HG03432 (cell line): ENCODE measurements around the gene KRT84.

Experiments
- ATAC-seq: cut with Tn5 transposase; IDR thresholded peaks from one replicate; pipeline ENCODE4 v1.9.1; 2021; ENCODE audit warnings: mild to moderate bottlenecking, moderate library complexity; ENCODE audit not compliant: unreplicated experiment

Gene KRT84

GRCh38 chr12:52385226-52385702 is at the start of gene KRT84:
Gene KRT84, minus strand, starts transcription at chr12:52385652. Its CDS starts 67 bp downstream, at chr12:52385585.
- ATAC-seq: no peak

DNA sequence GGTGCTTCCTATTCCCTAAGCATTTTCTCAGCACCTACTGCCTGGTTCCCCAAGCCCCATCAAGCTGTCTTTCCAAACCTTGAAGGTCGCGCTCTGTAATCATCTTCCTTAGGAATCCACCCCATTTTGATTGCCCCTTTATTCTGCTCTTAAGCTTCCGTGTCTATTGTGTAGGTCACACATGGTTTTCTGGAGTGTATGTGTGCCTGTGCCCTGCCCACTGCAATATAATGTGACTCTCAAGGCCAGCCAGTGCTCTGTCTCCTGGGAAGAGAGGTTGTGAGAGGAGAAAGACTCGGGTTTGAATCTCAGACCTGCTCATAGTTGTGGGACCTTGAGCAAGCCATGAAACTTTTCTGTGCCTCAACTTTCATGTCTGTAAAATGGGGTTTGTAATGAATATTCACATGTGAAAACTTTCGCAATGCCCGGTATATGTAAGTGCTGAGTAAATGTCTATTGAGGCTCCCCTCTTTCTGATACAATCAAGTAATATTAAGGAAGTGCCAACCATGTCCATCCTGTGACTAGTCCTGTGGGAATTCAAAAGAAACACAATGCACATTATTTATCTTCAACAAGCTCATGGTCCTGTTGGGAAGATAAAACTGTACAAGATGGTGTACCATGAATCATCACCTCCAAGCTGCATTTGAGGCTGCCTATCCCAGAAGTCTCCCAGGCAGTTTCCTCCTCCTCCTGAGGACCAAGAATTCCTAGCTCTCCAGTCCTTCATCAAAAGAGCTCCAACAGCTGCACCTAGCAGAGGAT is 49.5 kb upstream of the KRT84 start:
- no peak for ATAC-seq

- ATAC-seq: no peak
These were observed 48.8 kb upstream of the KRT84 start, which contains the start of gene KRT75 for GRCh38 chr12:52434081-52434733. Gene KRT75, minus strand, starts transcription at chr12:52434371. Its CDS starts 67 bp downstream, at chr12:52434304.

GRCh38 chr12:52433501-52434080 is 48.1 kb upstream of the KRT84 start:
- ATAC-seq: no peak

DNA sequence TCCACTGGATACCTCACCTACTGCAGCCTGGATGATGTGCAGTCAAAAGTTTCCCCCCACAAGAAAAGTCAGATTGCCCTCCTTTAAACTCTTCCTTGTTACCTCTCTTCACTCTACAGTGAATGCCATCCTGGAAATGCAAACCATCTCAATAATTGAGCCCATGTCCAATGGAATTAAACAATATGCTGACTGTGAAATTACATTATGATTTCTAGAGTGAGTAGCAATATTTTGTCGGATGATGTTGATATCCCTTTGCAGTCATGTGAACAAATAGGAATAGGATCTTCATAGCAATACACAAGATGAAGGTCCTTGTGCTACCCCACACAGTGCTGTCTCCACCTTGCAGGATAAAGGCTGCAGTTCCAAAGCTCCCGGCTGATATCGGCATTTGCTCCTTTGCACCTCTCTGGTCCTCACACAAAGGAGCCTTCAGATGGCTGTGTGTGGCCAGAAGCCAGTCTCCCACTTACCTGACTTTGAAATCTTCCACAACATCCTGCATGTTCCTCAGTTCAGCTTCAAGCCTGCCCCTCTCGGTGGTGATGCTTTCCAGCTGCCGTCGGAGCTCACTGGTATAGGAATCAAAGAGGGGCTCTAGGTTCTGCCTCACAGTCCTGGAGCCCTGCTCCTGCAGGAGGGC is 47.2 kb upstream of the KRT84 start:
- no peak for ATAC-seq

DNA sequence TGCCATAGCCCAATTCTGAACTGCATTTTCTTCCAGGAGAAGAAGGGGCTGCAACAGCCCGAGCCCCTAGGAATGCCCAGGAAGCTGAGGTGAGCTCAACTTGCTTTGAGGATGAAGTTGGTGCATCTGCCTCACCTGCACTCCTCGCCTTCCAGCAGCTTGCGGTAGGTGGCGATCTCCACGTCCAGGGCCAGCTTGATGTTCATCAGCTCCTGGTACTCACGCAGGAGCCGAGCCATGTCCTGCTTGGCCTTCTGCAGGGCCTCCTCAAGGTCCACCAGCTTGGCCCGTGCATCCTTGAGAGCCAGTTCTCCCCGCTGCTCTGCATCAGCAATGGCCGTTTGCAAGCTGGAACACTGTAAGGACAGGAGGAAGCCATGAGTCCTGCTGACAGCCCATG is 42.7 kb upstream of the KRT84 start:
- ATAC-seq: no peak

GRCh38 chr12:52427083-52427482 is 41.6 kb upstream of the KRT84 start:
- ATAC-seq: no peak

DNA sequence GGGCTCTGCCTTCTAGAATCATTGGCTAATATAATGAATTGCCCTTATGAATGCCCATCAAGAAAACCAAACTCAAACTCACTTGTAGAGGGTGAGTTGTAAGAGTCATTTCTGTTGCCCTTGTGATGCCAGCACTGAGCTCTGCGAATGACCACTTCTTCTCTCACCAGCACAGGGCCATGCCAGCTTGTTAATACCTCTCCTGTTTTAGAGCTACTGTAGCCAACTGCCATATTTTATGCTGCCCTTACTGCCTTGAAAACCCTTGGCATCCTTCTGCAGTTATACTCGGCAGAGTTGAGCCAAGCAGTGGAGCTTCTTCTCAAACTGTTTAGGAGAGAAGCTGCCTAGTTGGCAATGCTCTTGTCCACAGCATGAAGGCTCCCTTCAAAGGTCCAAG is 40.6 kb upstream of the KRT84 start:
- ATAC-seq: no peak

GRCh38 chr12:52425466-52425865 is 40.0 kb upstream of the KRT84 start:
- no peak for ATAC-seq

DNA sequence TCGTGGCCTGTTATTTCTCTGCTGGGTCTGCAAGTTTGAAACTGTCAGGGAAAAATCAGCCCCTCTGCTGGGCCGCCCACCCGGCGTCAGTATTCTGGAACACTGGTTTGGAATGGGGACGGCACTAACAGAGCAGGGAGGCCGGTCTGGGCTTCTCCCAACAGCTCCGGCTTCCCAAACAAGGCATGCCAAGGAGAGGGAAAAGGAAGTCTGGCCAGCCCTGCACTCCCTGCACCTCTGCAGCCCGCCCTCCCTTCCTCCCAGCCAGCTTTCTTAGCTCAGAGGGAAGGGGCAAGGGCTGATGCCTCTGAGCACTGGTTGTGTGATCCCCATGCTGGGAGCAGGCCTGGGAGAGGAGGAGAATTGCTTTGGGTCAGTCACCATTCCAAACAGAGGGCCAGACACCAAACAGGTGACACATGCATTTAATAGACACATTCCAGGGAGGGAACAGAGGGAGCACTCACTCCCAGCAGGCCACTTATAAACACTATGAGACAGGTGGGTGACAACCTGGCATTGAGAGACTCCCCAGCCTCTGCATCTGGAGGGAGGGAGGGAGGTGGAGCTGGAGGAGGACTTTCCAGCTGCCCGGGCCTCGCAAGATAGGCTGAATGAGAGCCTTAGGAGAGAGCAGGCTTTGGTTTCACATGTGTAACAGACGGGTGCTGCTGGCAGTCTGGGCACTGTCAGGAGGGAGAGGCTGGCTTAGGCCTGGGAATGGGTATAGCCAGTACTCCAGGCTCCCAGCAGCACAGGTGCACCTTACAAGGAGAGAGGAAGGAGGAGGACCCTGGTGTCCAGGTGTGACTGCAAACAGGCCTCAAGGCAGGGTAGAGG is 38.4 kb upstream of the KRT84 start:
- no peak for ATAC-seq

GRCh38 chr12:52423035-52423434 is 37.6 kb upstream of the KRT84 start:
- no peak for ATAC-seq

DNA sequence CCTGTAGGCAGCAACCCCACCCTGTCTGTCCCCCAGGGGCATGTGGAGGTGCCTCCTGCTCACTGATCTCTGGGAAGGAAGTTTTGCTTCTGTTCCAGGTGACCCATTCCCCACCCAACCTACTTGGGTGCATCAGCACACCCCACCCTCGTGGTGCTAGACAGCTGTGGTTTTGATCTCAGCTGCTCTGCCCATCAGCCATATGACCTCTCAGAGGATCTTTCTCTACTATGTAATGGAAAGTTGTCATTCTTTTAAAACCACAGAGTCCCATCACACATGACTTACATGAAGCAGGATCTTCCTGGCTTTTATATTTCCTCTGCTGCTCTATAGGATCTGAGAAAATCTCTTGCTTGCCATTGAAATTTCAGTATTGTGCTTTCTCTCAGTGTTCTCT is 34.2 kb upstream of the KRT84 start:
- no peak for ATAC-seq

- ATAC-seq: no peak
These were observed 33.2 kb upstream of the KRT84 start for GRCh38 chr12:52418576-52419110.

GRCh38 chr12:52417740-52418139 is 32.3 kb upstream of the KRT84 start:
- no peak for ATAC-seq

DNA sequence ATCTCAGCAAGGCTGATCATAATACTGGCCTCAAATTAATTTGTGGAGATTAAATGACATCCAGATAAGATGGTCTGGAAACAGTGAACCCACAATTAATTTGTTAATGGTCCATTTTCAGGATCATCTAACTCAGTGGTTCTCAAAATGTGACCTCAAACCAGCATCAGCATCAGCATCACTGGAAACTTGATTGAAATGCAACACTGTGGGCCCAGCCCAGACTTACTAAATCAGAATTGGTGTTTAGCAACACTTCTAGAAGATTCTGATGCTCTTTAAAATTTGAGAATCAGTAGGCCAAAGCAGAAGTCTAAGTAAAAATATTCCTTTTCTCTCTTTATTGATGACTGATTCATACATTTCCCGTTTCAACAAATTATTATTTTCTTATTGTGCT is 31.3 kb upstream of the KRT84 start:
- no peak for ATAC-seq

- no peak for ATAC-seq
These were observed 30.7 kb upstream of the KRT84 start for GRCh38 chr12:52415870-52416750.

DNA sequence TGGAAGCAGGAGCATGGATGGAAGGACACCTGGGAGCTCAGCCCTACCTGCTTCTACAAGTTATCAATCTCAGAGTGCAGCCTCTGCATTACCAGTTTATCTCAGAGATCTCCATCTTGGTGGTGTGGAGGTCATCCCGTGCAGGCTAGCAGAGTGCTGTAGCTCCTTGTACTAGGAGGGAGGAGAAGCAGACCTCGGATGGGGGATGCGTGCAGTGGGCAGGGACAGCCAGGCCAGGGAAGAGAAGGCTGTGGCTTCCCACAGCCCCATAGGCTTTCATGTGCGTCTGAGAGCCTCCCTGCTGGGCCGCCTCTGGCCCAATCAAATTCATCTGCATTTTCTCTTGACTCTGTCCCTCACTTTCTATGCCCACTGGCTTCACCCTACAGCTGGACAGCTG is 29.5 kb upstream of the KRT84 start:
- ATAC-seq: no peak

DNA sequence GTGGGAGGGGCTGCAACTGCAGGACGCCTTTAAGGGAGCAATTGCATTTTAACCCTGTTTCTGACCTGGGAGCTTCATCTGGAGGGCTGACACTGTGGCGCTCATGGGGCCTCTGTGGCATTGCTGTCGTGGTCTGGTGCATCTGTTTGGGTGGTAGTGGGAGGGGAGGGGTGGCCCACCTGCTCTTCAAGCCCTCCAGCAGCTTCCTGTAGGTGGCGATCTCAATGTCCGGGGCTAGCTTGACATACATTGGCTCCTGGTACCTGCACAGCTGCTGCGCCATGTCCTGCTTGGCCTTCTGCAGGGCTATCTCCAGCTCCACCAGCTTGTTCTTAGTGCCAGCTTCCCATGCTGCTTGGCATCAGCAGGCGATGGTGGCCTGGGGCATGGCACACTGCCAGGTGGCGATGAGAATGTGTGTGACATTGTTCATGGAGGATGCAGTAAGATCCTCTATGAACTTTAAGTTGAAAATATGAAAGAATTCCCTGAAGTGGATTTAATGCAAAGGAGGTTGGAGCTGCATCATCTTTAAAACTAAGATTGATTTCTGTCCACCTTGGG is 28.4 kb upstream of the KRT84 start:
- ATAC-seq: no peak

DNA sequence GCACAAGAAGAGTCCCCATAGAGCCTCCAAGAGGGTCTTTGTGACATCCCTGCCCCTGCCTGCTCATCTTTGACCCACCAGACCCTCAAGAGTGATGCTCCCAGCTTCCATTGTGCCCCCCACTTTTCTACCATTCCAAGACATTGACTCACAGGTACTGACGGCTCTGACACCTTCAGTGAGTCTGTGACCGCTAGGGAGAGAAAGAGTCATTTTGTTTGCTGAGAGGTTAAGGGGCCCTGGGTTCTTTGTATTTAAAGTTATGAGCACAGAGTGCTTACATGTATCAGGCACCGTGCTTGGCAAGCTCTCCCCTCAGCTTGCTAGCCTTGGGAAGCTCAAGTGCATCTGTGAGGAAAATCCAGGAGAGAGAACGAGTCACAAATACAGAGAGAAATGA is 27.8 kb upstream of the KRT84 start:
- no peak for ATAC-seq
